Astrocyte (in vitro differentiated cells and primary cell): ENCODE data around the gene PIK3R4. TPM values are rescaled to one million over a fixed set of nuclear protein-coding genes. Genes with fewer than 3 reads are reported as not detected.

Experiments used
- DNase-seq: peaks from one replicate; pipeline ENCODE4 v3.0.0-alpha.2; 2010; ENCODE audit warnings: low read depth
- FAIRE-seq: peaks from 2 replicates; lab custom pipeline; 2011; peaks lifted over from hg19 to GRCh38; lab: Jason Lieb, UNC
- H2AFZ ChIP-seq: 2 replicates; pipeline ENCODE4 v1.6.0; 2012; ENCODE audit warnings: low read depth, low read length, inconsistent platforms
- H3K27ac ChIP-seq: 2 replicates; pipeline ENCODE4 v1.5.1; 2011; ENCODE audit warnings: low read depth, low read length, inconsistent platforms
- H3K27me3 ChIP-seq: 2 replicates; pipeline ENCODE4 v1.6.0; 2011; ENCODE audit warnings: low read length, inconsistent platforms; ENCODE audit not compliant: insufficient read depth
- H3K36me3 ChIP-seq: 2 replicates; pipeline ENCODE4 v1.5.1; 2011; ENCODE audit warnings: low read length, inconsistent platforms; ENCODE audit not compliant: insufficient read depth
- H3K4me1 ChIP-seq: 2 replicates; pipeline ENCODE4 v1.5.1; 2011; ENCODE audit warnings: low read length, inconsistent platforms; ENCODE audit not compliant: insufficient read depth
- H3K4me2 ChIP-seq: 2 replicates; pipeline ENCODE4 v1.6.0; 2012; ENCODE audit warnings: low read length, inconsistent platforms
- H3K4me3 ChIP-seq: 2 replicates; pipeline ENCODE4 v1.5.1; 2011; ENCODE audit warnings: low read depth, mild to moderate bottlenecking, low read length, inconsistent platforms; ENCODE audit not compliant: insufficient read depth
- H3K79me2 ChIP-seq: 2 replicates; pipeline ENCODE4 v1.6.0; 2012; ENCODE audit warnings: mild to moderate bottlenecking, low read length, inconsistent platforms; ENCODE audit not compliant: insufficient read depth
- H3K9ac ChIP-seq: 2 replicates; pipeline ENCODE4 v1.6.0; 2012; ENCODE audit warnings: mild to moderate bottlenecking, low read length, inconsistent platforms
- H3K9me3 ChIP-seq: 2 replicates; pipeline ENCODE4 v1.5.1; 2012; ENCODE audit warnings: low read depth, mild to moderate bottlenecking, low read length, inconsistent platforms; ENCODE audit not compliant: insufficient read depth
- H4K20me1 ChIP-seq: 2 replicates; pipeline ENCODE4 v1.6.0; 2012; ENCODE audit warnings: low read length, inconsistent platforms; ENCODE audit not compliant: insufficient read depth
- H3K27ac Mint-ChIP-seq: one replicate; pipeline ENCODE4 v1.8.0; 2021; ENCODE audit warnings: mild to moderate bottlenecking, mixed read lengths; ENCODE audit not compliant: unreplicated experiment
- H3K27me3 Mint-ChIP-seq: one replicate; pipeline ENCODE4 v1.8.0; 2021; ENCODE audit warnings: low read depth, mixed read lengths; ENCODE audit not compliant: unreplicated experiment
- H3K36me3 Mint-ChIP-seq: one replicate; pipeline ENCODE4 v1.8.0; 2021; ENCODE audit warnings: low read depth, mixed read lengths; ENCODE audit not compliant: unreplicated experiment
- H3K4me1 Mint-ChIP-seq: one replicate; pipeline ENCODE4 v1.8.0; 2021; ENCODE audit warnings: low read depth, mixed read lengths; ENCODE audit not compliant: unreplicated experiment
- H3K4me3 Mint-ChIP-seq: one replicate; pipeline ENCODE4 v1.8.0; 2021; ENCODE audit warnings: mild to moderate bottlenecking, moderate library complexity, mixed read lengths; ENCODE audit not compliant: unreplicated experiment
- H3K9me3 Mint-ChIP-seq: one replicate; pipeline ENCODE4 v1.8.0; 2021; ENCODE audit warnings: mild to moderate bottlenecking, mixed read lengths; ENCODE audit not compliant: unreplicated experiment
- EZH2 ChIP-seq: IDR thresholded peaks from 2 replicates; pipeline ENCODE4 v1.6.1; 2012; ENCODE audit warnings: mild to moderate bottlenecking, low read length, inconsistent platforms; ENCODE audit not compliant: insufficient read depth
- total RNA-seq: library from RNA; stranded (reverse); gene quantifications from 2 replicates; pipeline ENCODE4 v1.2.1, GENCODE V29; 2021
- TF ChIP-seq, protein P1 (sequence below): IDR thresholded peaks from 2 replicates; pipeline ENCODE4 v1.5.1; 2011; ENCODE audit warnings: low read depth, mild to moderate bottlenecking, inconsistent platforms, low read length, moderate library complexity; ENCODE audit not compliant: insufficient read depth

PIK3R4 gene
- total RNA-seq, 1 donor from 2014 or later, result 22.2 TPM

DNA sequence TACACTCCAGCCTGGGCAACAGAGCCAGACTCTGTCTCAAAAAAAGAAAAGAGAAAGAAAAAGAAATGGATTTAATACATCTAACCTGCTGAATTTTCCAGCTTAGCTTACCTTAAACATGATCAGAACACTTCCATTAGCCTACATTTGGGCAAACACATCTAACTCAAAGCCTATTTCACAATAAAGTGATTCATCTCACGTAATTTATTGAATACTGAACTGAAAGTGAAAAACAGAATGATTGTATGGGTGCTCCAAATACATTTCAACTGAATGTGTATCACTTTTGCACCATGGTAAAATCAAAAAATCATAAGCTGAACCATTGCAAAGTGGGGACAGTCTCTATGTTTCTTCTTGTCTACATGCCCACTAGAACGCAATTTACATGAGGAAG is 9.0 kb downstream of the PIK3R4 start:
- no peaks in the 10 kb centered on the region for H3K9me3 Mint-ChIP-seq
- H4K20me1 ChIP-seq, result peaks cover 13% of the 10 kb centered on the region
- H3K4me2 ChIP-seq, result no peak overlapping the region
- H3K27ac Mint-ChIP-seq, result no peak overlapping the region
- H3K27ac ChIP-seq, result no peak overlapping the region
- H3K36me3 ChIP-seq, result peaks cover 7% of the 10 kb centered on the region
- H3K27me3 ChIP-seq, result no peaks in the 10 kb centered on the region
- H3K79me2 ChIP-seq, result peaks cover 56% of the 10 kb centered on the region
- no peaks in the 10 kb centered on the region for H3K4me1 ChIP-seq
- no peak for DNase-seq
- H3K4me3 Mint-ChIP-seq, result no peak overlapping the region
- H3K9ac ChIP-seq, result no peak overlapping the region
- H3K4me3 ChIP-seq, result no peak overlapping the region
- H2AFZ ChIP-seq, result no peak overlapping the region
- peaks cover 3% of the 10 kb centered on the region for H3K4me1 Mint-ChIP-seq
- H3K36me3 Mint-ChIP-seq, result peaks cover 6% of the 10 kb centered on the region
- no peak for TF ChIP-seq EZH2
- no peak for FAIRE-seq
- H3K9me3 ChIP-seq, result no peaks in the 10 kb centered on the region
- no peaks in the 10 kb centered on the region for H3K27me3 Mint-ChIP-seq

DNA sequence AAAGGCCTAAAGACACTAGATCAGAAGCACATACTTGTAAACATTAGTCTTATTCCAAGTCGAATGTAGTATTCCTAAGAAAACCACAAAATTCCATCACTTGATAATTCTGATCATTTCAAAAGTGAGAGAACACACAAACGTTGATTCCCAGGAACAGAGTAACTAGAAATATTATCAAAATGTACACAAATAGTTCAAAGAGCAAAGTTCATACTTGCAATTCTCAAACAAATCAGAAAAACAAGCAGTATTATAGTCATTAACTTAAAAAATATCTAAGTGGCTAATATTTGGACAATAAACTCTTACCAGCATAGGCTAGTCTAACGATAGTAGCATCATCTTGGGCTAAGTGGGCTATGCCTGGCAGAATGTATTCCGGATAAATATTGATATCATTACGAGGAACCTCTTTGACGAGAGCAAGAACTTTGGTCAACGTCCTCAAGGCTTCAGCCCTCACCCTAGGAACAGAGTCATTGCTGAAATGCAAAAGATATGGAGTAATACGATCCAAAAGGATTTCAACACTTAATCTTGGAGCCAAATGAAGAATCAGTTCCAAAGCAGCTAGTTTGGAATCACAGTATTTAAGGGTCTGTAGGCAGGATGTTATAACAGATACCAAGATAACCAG is 13.3 kb downstream of the PIK3R4 start:
- Mint-ChIP-seq H3K4me1 (no peaks in the 10 kb centered on the region), H3K27ac (no peak overlapping the region), H3K27me3 (no peaks in the 10 kb centered on the region), H3K36me3 (peaks cover 6% of the 10 kb centered on the region), H3K9me3 (no peaks in the 10 kb centered on the region), H3K4me3 (no peak overlapping the region)
- Histone ChIP-seq H3K79me2 (peaks cover 18% of the 10 kb centered on the region), H4K20me1 (peaks cover 6% of the 10 kb centered on the region), H3K9ac (no peak overlapping the region), H2AFZ (no peak overlapping the region), H3K27ac (no peak overlapping the region), H3K9me3 (no peaks in the 10 kb centered on the region), H3K27me3 (no peaks in the 10 kb centered on the region), H3K4me1 (no peaks in the 10 kb centered on the region), H3K4me3 (no peak overlapping the region), H3K4me2 (no peak overlapping the region), H3K36me3 (peaks cover 7% of the 10 kb centered on the region)
- no peak for DNase-seq
- FAIRE-seq, result peak; percentile 37
- TF ChIP-seq, protein P1, sequence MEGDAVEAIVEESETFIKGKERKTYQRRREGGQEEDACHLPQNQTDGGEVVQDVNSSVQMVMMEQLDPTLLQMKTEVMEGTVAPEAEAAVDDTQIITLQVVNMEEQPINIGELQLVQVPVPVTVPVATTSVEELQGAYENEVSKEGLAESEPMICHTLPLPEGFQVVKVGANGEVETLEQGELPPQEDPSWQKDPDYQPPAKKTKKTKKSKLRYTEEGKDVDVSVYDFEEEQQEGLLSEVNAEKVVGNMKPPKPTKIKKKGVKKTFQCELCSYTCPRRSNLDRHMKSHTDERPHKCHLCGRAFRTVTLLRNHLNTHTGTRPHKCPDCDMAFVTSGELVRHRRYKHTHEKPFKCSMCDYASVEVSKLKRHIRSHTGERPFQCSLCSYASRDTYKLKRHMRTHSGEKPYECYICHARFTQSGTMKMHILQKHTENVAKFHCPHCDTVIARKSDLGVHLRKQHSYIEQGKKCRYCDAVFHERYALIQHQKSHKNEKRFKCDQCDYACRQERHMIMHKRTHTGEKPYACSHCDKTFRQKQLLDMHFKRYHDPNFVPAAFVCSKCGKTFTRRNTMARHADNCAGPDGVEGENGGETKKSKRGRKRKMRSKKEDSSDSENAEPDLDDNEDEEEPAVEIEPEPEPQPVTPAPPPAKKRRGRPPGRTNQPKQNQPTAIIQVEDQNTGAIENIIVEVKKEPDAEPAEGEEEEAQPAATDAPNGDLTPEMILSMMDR, result no peak
- TF ChIP-seq EZH2, result no peak

GRCh38 chr3:130732501-130732900 is 14.1 kb downstream of the PIK3R4 start:
- no peak for FAIRE-seq

More at GRCh38 chr3:130732501-130732900, 14.1 kb downstream of the PIK3R4 start:
- Histone ChIP-seq H2AFZ (no peak overlapping the region), H3K79me2 (peaks cover 9% of the 10 kb centered on the region), H3K4me1 (no peaks in the 10 kb centered on the region), H3K9ac (no peak overlapping the region), H3K4me3 (no peak overlapping the region), H3K27me3 (no peaks in the 10 kb centered on the region), H3K27ac (no peak overlapping the region), H4K20me1 (peaks cover 6% of the 10 kb centered on the region), H3K9me3 (no peaks in the 10 kb centered on the region), H3K4me2 (no peak overlapping the region), H3K36me3 (peaks cover 7% of the 10 kb centered on the region)
- Mint-ChIP-seq H3K27me3 (no peaks in the 10 kb centered on the region), H3K27ac (no peak overlapping the region), H3K4me1 (no peaks in the 10 kb centered on the region), H3K9me3 (no peaks in the 10 kb centered on the region), H3K36me3 (peaks cover 6% of the 10 kb centered on the region), H3K4me3 (no peak overlapping the region)
- no peak for DNase-seq
- TF ChIP-seq, protein P1, result no peak
- no peak for TF ChIP-seq EZH2
